NAMALWA (cell line): ENCODE data around the gene CDH18.
A peak's percentile ranks its signal among the peaks of the same experiment; 100 is the strongest.

Experiments used
- DNase-seq: peaks from one replicate; pipeline ENCODE4 v3.0.0-alpha.2; 2015; ENCODE audit warnings: low spot score

CDH18 gene

GRCh38 chr5:19987612-19988361 lies at the start of gene CDH18:
Gene CDH18, minus strand, starts transcription at chr5:19988200. Its CDS starts 149,214 bp downstream, at chr5:19838986.
- DNase-seq: no peak

- no peak for DNase-seq
Measured at GRCh38 chr5:20034717-20035116, 46.7 kb upstream of the CDH18 start.

GRCh38 chr5:20033881-20034280 lies 45.9 kb upstream of the CDH18 start:
- no peak for DNase-seq

- DNase-seq: peak; percentile 29
Measured at GRCh38 chr5:20032896-20033295, 44.9 kb upstream of the CDH18 start.

- DNase-seq: no peak
Measured at GRCh38 chr5:20030125-20030524, 42.1 kb upstream of the CDH18 start.

GRCh38 chr5:20029266-20029665 lies 41.3 kb upstream of the CDH18 start:
- DNase-seq: no peak

- DNase-seq: no peak
Measured at GRCh38 chr5:20028506-20028905, 40.5 kb upstream of the CDH18 start.

- DNase-seq: no peak
Measured at GRCh38 chr5:20023686-20024180, 35.7 kb upstream of the CDH18 start.

GRCh38 chr5:20020247-20020646 lies 32.2 kb upstream of the CDH18 start:
- DNase-seq: no peak

- DNase-seq: no peak
Measured at GRCh38 chr5:20017021-20017420, 29.0 kb upstream of the CDH18 start.

- DNase-seq: no peak
Measured at GRCh38 chr5:20000416-20000815, 12.4 kb upstream of the CDH18 start.

- no peak for DNase-seq
Measured at GRCh38 chr5:19988457-19988856, 457 bp upstream of the CDH18 start.

GRCh38 chr5:19986806-19987205 lies 1.2 kb downstream of the CDH18 start:
- no peak for DNase-seq

GRCh38 chr5:19986031-19986619 lies 1.9 kb downstream of the CDH18 start:
- no peak for DNase-seq

- no peak for DNase-seq
Measured at GRCh38 chr5:19978476-19978875, 9.5 kb downstream of the CDH18 start.

- no peak for DNase-seq
Measured at GRCh38 chr5:19977099-19977498, 10.9 kb downstream of the CDH18 start.

GRCh38 chr5:19975795-19976194 lies 12.2 kb downstream of the CDH18 start:
- DNase-seq: no peak

GRCh38 chr5:19960451-19960850 lies 27.5 kb downstream of the CDH18 start:
- DNase-seq: no peak

GRCh38 chr5:19959830-19960384 lies 28.1 kb downstream of the CDH18 start:
- no peak for DNase-seq

GRCh38 chr5:19950897-19951296 lies 37.1 kb downstream of the CDH18 start:
- DNase-seq: no peak

GRCh38 chr5:19940192-19940591 lies 47.8 kb downstream of the CDH18 start:
- no peak for DNase-seq

- no peak for DNase-seq
Measured at GRCh38 chr5:19930451-19930850, 57.5 kb downstream of the CDH18 start.
